ENCODE measurements around the gene RPL41. TPM values are rescaled to one million over a fixed set of nuclear protein-coding genes. Genes with fewer than 3 reads are reported as not detected.
A peak's percentile ranks its signal among the peaks of the same experiment; 100 is the strongest.

Gene RPL41
- total and polyA plus RNA-seq, 10 of the 15 experiments (the other 5 are each of a cell fraction or from before 2014, with no cell fraction given): 4,144 to 19,112 (median 8,004) TPM

DNA sequence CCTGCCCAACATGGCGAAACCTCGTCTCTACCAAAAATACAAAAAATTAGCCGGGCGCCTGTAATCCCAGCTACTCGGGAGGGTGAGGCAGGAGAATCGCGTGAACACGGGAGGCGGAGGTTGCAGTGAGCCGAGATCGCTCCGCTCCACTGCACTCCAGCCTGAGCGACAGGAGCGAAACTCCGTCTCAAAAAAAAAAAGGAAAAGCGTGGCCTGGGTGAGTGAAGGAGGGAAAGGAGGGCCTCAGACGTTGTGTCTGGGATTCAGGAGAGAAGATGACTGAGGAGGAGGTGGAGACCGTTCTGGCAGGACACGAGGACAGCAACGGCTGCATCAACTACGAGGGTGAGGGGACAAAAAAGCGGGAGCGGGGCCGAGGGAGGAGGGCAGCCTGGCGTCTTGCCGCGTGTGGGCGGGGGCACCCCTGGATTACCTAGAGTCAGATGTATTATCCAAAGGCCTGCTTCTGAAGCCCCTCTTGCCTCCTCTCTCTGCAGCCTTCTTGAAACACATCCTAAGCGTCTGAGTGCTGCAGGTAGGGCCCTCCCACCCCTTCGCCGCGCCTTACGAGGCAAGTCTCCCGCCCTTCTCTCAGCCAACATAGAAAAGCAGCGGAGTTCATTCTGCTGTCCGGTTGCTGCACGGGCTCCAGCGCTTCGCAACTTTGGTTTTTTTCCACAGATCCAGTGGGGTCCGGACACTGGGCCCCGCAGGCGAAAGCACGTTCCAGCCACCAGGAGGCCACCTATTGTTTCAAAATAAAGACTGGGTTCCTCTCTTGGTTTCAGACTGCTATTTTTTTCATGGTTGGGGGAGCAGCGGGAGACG is 41.0 kb downstream of the RPL41 start:
- BruUV-seq (replicated peaks): TSS peak; percentile 32
- ChIA-PET RAD21 (ENCODE audit: unreplicated experiment) (interaction anchor here (0.9 to 2.8 kb wide), 5 partner anchors 27 to 64 kb away, joined by 3 to 18 read pairs (median 4); partner anchors contain the start of genes ESYT1 and RNF41), POLR2A (interaction anchor here (0.6 to 2.4 kb wide), 8 partner anchors 13 to 232 kb away, joined by 3 to 19 read pairs (median 4); partner anchors contain the start of genes ESYT1, PA2G4, RAB5B and RNF41), SMC1A (ENCODE audit: uncharacterized antibody, unreplicated experiment) (interaction anchor here (0.7 to 2.4 kb wide), 4 partner anchors 30 to 125 kb away, joined by 3 to 12 read pairs (median 6); partner anchors contain the start of gene ESYT1), CTCF (interaction anchor here (1.0 to 3.6 kb wide), 6 partner anchors 29 to 217 kb away, joined by 4 to 13 read pairs (median 8); partner anchors contain the start of genes ESYT1, PA2G4 and SMARCC2)
- peak overlapping the region; percentile 71 for H2AFZ ChIP-seq (ENCODE audit: control insufficient read depth, low read depth, low read length)
- peak overlapping the region; percentile 91 for H3K4me2 ChIP-seq (ENCODE audit: control insufficient read depth, insufficient read depth)
- peaks cover 48% of the 10 kb centered on the region for H3K79me2 ChIP-seq (ENCODE audit: control insufficient read depth, insufficient read depth, low read length)
- intact Hi-C loops (cut with micrococcal nuclease; ENCODE audit: unreplicated experiment) (loop anchor here (1.0 to 2.0 kb wide), 2 partner anchors 31 kb away; partner anchors contain the start of gene SMARCC2), in situ Hi-C loops (cut with MboI) (no loop called here)
- H3K27ac ChIP-seq (ENCODE audit: control insufficient read depth, insufficient read depth): peak overlapping the region; percentile 85
- H4K20me1 ChIP-seq (ENCODE audit: control insufficient read depth, insufficient read depth): no peaks in the 10 kb centered on the region
- peaks cover 27% of the 10 kb centered on the region for H3K4me1 ChIP-seq (ENCODE audit: control insufficient read depth, insufficient read depth, low read length)
- H3K9ac ChIP-seq (ENCODE audit: control insufficient read depth, insufficient read depth, low read length): peak overlapping the region; percentile 81
- FAIRE-seq (peak; percentile 27), DNase-seq (ENCODE audit: low read depth, low spot score) (no peak), ATAC-seq (peak; percentile 67)
- H3K36me3 ChIP-seq (ENCODE audit: control insufficient read depth in 2 of 2, insufficient read depth in 2 of 2, low read length in 1 of 2): peaks cover 20 to 24% of the 10 kb centered on the region in 2 experiments
- no peaks in the 10 kb centered on the region for H3K27me3 ChIP-seq (replicated peaks in 1 of 2; ENCODE audit: control insufficient read depth in 2 of 2, insufficient read depth in 2 of 2, low read length in 1 of 2)
- 1% methylated on average over 33 of the region's 45 CpGs for WGBS (ENCODE audit: insufficient coverage, insufficient replicate concordance, low lambda C conversion rate, missing lambda C conversion rate)
- H3K9me3 ChIP-seq (replicated peaks; ENCODE audit: control insufficient read depth, insufficient read depth, low read length): no peaks in the 10 kb centered on the region
- H3K4me3 ChIP-seq: peak overlapping the region; percentile 87
- TF ChIP-seq CEBPZ (IDR thresholded peaks at IDR 0.05; ENCODE audit: low read depth, low read length): no peak
- TF ChIP-seq, protein P1, sequence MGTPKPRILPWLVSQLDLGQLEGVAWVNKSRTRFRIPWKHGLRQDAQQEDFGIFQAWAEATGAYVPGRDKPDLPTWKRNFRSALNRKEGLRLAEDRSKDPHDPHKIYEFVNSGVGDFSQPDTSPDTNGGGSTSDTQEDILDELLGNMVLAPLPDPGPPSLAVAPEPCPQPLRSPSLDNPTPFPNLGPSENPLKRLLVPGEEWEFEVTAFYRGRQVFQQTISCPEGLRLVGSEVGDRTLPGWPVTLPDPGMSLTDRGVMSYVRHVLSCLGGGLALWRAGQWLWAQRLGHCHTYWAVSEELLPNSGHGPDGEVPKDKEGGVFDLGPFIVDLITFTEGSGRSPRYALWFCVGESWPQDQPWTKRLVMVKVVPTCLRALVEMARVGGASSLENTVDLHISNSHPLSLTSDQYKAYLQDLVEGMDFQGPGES (IDR thresholded peaks at IDR 0.05): no peak
- no peak for TF ChIP-seq SMAD5 (IDR thresholded peaks at IDR 0.05; ENCODE audit: low read depth)
- TF ChIP-seq STAT3 (IDR thresholded peaks at IDR 0.05; ENCODE audit: low read depth, low read length): no peak
- no peak for TF ChIP-seq TARDBP (IDR thresholded peaks at IDR 0.05; ENCODE audit: borderline replicate concordance)
- TF ChIP-seq ZBTB4 (CRISPR knock-in tag; IDR thresholded peaks at IDR 0.05): no peak
- TF ChIP-seq CTCF (IDR thresholded peaks at IDR 0.05 in 2 of 3, conservative IDR thresholded peaks at IDR 0.05 in 1 of 3; ENCODE audit: control insufficient read depth in 2 of 3, extremely low read depth in 1 of 3, insufficient read depth in 1 of 3, low read depth in 3 of 3, low read length in 3 of 3): peak; percentile 51 to 65 (median 57)
- TF ChIP-seq SMAD1 (IDR thresholded peaks at IDR 0.05; ENCODE audit: low read depth, partially characterized antibody): no peak
- no peak for TF ChIP-seq JUND (IDR thresholded peaks at IDR 0.05; ENCODE audit: low read depth, low read length)
